NCI-H345 (cell line): ENCODE data around the gene ICAM5.
"Not testable (repeated sequence)": the region's sequence is repeated elsewhere in the genome, so short reads cannot be mapped to it uniquely, and the experiment has no call there.

Source experiments
- DNase-seq: peaks from one replicate; lab custom pipeline; 2025; lab: John Stamatoyannopoulos, UW

ICAM5 gene, protein sequence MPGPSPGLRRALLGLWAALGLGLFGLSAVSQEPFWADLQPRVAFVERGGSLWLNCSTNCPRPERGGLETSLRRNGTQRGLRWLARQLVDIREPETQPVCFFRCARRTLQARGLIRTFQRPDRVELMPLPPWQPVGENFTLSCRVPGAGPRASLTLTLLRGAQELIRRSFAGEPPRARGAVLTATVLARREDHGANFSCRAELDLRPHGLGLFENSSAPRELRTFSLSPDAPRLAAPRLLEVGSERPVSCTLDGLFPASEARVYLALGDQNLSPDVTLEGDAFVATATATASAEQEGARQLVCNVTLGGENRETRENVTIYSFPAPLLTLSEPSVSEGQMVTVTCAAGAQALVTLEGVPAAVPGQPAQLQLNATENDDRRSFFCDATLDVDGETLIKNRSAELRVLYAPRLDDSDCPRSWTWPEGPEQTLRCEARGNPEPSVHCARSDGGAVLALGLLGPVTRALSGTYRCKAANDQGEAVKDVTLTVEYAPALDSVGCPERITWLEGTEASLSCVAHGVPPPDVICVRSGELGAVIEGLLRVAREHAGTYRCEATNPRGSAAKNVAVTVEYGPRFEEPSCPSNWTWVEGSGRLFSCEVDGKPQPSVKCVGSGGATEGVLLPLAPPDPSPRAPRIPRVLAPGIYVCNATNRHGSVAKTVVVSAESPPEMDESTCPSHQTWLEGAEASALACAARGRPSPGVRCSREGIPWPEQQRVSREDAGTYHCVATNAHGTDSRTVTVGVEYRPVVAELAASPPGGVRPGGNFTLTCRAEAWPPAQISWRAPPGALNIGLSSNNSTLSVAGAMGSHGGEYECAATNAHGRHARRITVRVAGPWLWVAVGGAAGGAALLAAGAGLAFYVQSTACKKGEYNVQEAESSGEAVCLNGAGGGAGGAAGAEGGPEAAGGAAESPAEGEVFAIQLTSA

GRCh38 chr19:10289836-10290356 is at the start of gene ICAM5:
TSS of gene ICAM5 (plus strand) at chr19:10289952. CDS start at chr19:10290044, 92 bp downstream.
- peak; percentile 17 for DNase-seq

- DNase-seq = not testable (repeated sequence)
Observed at GRCh38 chr19:10241826-10242449, 47.8 kb upstream of the ICAM5 start.

DNA sequence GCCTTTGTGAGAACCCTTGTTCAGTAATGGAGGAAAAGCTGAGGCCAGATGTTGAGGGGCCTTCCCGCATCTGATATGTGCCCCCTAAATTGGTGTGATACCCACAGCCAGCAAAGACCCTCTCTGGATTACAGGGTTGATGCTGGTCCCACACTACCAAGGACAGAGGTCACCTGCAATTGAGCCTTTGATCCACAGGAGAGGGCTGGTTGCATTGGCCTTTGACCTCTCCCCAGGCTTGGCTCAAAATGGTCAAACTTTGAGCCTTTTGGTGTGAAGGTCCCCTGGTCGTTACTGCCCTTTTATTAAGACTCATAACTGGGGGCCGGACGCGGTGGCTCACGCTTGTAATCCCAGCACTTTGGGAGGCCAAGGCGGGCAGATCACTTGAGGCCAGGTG is 46.1 kb upstream of the ICAM5 start:
- no peak for DNase-seq

GRCh38 chr19:10245189-10245939 is 44.4 kb upstream of the ICAM5 start:
- no peak for DNase-seq

DNA sequence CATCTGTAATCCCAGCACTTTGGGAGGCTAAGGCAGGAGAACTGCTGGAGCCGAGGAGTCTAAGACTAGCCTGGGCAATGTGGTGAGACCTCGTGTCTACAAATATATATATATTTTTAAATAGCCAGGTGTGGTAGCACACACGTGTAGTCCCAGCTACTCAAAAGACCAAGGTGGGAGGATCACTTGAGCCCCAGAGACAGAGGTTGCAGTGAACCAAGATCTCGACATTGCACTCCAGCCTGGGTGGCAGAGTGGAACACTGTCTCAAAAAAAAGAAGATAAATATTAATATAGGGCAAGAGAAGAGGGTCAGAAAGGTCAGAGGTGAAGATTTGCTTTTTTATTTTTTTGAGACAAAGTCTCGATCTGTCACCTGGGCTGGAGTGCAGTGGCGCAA is 43.2 kb upstream of the ICAM5 start:
- no peak for DNase-seq

- DNase-seq = peak; percentile 99
Observed at GRCh38 chr19:10251792-10252694, 37.7 kb upstream of the ICAM5 start, which contains the start of gene MRPL4. TSS of gene MRPL4 (plus strand) at chr19:10252214. CDS start at chr19:10252254, 40 bp downstream.

- no peak for DNase-seq
Observed at GRCh38 chr19:10252707-10253106, 37.0 kb upstream of the ICAM5 start.

DNA sequence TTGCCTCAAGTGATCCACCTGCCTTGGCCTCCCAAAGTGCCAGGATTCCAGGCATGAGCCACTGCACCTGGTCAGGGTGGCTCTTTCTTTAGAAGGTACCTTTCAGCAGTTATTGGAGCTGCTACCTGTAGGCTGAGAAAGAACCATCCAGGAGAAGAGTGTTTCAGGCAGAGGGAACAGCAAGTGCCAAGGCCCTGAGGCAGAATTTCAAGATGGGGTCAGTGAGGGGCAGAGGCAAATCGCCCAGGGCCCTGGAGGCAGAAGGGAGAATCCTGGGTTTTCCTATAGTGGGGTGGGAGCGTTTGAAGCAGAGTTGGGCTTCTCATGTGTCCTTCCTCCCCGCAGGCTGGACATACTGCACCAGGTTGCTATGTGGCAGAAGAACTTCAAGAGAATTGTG is 35.5 kb upstream of the ICAM5 start:
- DNase-seq = no peak

DNA sequence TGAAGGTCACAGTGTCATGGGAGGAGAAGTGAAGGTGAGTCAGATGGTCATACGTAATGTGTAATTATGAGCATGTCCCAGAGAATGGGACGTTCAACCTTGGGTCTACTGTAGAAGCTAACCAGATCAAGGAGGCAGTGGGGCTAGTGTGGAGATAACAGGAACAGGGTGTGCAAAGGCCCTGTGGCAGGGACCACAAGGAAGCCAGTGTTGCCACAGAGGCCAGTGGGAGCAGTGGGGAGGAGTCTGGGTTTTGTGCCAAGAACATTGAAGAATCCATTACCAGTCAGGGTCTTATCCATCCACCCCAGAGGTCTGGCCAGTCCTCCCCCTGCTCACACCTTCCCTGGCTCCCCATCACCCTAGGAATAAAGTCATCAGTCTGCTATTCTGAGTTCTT is 34.4 kb upstream of the ICAM5 start:
- DNase-seq = no peak

GRCh38 chr19:10256551-10256950 is 33.2 kb upstream of the ICAM5 start:
- no peak for DNase-seq

DNA sequence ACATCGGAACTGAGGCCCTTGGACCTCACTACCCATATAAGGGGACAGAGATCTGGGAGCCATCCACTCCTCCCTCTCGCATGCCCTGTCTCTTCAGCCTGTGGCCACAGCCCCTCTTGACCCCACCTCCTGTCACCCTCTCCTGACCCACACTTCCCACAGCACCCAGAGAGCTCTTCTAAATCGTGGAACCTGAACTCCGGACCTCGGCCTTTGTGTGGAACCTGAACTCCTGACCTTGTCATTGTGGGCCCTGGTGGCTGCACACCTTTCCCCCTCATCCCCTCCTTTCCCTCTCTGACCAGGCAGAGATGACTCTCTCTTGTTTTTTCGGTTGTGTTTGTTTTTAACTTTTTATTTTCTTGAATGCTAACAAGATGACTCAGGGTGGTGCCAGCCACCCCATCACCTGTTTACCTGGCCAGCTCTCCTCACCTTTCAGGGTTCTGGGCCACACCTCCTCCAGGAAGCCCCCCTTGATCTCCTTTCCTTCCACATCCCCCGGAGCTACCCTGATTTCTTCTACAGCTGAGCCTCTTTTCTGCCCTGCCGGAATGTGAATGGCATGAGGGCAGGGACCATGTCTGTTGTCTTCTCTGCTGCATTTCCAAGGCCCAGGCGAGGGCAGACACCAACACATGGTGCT is 32.7 kb upstream of the ICAM5 start:
- no peak for DNase-seq

DNA sequence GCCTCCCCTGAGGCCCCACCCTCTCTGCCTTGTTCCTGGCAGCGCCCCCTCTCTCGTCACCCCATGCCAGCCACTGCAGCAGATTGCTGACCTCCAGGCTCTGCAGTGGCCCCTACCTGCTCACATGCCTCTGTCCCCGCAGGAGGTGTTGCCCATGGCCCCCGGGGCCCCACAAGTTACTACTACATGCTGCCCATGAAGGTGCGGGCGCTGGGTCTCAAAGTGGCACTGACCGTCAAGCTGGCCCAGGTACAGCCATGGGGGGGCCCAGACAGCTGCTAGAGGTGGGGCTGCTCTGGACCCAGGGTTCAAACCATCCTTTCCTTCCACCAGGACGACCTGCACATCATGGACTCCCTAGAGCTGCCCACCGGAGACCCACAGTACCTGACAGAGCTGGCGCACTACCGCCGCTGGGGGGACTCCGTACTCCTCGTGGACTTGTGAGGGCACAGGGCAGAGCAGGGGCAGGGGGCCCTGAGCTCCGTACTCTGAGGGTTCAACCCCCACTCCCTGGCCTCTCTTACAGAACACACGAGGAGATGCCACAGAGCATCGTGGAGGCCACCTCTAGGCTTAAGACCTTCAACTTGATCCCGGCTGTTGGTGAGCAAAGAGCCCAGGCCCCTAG is 31.6 kb upstream of the ICAM5 start:
- DNase-seq = no peak

- peak; percentile 78 for DNase-seq
Observed at GRCh38 chr19:10259162-10259905, 30.4 kb upstream of the ICAM5 start.

DNA sequence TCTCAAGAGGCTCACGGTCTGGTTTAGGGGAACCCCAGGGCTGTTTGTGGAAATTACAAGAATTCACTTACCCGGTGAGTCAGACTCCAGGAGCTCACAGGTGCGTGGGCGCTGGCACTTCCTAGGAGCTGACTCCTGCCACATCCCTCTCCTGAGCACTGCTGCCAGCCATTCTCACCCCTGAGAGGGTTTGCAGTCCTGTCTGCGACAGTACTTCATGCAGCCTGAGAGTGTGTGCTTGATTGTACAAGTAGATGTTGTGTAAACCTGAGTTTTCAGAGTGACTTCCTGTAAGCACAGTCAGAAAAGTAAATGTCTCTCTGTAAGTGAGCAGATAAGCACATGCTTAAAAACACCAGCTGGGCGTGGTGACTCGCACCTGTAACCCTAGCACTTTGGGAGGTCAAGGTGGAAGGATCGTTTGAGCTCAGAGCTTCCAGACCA is 29.6 kb upstream of the ICAM5 start:
- no peak for DNase-seq

DNA sequence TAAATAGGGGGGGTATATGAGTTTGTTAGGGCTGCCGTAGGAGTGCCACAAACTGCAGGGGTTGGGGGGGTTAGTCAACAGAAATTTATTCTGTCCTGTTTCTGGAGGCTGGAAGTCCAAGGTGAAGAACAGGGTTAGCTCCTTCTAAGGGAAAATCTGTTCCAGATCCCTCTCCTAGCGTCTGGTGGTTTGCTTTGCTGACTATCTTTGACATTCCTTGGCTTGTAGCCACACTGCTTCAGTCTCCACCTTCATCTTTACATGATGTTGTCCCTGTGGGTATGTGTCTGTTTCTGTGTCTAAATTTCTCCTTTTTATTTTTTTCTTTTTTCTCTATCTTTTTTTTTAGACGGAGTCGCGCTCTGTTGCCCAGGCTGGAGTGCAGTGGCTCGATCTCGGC is 27.0 kb upstream of the ICAM5 start:
- no peak for DNase-seq

DNA sequence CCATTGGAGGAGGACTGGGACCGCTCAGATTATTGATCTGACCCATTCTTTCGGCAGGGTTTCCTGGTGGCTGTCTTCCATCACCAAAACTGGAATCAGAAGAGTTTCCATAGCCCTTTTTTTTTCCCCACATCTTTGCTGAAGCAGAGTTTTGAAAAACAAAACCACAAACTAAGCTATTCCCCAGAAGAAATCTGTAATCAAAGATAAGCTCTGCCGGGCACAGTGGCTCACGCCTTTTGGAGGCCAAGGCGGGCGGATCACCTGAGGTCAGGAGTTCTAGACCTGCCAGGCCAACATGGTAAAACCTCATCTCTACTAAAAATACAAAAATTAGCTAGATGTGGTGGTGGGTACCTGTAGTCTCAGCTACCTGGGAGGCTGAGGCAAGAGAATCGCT is 23.0 kb upstream of the ICAM5 start:
- DNase-seq = no peak

GRCh38 chr19:10268071-10268470 is 21.7 kb upstream of the ICAM5 start:
- DNase-seq = no peak

DNA sequence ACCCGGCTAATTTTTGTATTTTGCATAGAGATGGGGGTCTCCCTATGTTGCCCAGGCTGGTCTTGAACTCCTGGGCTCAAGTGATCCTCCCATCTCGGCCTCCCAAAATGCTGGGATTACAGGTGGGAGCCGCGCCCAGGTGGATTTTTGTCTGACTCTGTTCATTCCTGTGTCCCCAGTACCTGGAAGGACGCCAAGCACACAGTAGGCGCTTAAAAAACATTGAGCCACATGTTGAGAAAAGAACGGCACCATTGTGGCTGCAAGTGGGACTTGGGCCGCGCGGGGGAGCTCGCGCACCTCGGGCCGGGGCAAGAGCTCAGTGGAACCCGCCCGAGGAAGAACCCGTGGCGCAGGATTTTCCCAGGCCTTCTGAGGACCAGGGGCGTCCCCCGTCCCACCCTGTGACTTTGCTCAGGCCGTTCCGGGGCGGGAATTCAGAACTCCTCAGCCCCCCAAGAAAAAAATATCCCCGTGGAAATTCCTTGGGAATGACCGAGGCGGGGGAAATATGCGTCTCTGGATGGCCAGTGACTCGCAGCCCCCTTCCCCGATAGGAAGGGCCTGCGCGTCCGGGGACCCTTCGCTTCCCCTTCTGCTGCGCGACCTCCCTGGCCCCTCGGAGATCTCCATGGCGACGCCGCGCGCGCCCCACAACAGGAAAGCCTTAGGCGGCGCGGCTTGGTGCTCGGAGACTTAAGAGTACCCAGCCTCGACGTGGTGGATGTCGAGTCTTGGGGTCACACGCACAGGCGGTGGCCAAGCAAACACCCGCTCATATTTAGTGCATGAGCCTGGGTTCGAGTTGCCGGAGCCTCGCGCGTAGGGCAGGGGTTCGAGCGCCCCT is 20.2 kb upstream of the ICAM5 start:
- DNase-seq = peak; percentile 82
